GM20000 (cell line): Measurements from ENCODE around the gene TBX19.

Experiments
- DNase-seq: peaks from one replicate; pipeline ENCODE4 v3.0.0; 2012; ENCODE audit warnings: low spot score
- TF ChIP-seq, protein P1 (sequence below): IDR thresholded peaks from 2 replicates; pipeline ENCODE4 v1.5.1; 2012; ENCODE audit warnings: mild to moderate bottlenecking, control low read depth; ENCODE audit errors: extremely low read depth, missing control alignments

Gene TBX19

DNA sequence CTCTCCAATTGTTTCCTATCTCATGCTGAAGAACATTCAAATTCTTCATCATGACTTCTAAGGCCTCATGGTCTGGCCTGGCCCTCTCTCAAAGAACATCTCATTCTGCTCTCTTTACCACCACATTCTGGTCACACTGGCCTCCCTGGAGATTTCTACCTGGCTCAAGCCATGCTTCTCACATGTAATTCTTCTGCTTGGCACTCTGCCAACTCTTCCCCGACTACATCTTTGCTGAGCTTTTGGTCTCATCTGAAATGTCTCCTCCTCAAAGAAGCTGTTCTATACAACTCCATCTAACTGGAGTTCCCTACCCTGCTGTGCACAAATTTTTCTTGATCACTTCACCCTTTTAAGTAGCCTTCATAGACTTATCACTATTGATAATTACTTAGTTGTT is 1.4 kb upstream of the TBX19 start:
- TF ChIP-seq, protein P1, sequence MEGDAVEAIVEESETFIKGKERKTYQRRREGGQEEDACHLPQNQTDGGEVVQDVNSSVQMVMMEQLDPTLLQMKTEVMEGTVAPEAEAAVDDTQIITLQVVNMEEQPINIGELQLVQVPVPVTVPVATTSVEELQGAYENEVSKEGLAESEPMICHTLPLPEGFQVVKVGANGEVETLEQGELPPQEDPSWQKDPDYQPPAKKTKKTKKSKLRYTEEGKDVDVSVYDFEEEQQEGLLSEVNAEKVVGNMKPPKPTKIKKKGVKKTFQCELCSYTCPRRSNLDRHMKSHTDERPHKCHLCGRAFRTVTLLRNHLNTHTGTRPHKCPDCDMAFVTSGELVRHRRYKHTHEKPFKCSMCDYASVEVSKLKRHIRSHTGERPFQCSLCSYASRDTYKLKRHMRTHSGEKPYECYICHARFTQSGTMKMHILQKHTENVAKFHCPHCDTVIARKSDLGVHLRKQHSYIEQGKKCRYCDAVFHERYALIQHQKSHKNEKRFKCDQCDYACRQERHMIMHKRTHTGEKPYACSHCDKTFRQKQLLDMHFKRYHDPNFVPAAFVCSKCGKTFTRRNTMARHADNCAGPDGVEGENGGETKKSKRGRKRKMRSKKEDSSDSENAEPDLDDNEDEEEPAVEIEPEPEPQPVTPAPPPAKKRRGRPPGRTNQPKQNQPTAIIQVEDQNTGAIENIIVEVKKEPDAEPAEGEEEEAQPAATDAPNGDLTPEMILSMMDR: no peak
- DNase-seq: no peak

DNA sequence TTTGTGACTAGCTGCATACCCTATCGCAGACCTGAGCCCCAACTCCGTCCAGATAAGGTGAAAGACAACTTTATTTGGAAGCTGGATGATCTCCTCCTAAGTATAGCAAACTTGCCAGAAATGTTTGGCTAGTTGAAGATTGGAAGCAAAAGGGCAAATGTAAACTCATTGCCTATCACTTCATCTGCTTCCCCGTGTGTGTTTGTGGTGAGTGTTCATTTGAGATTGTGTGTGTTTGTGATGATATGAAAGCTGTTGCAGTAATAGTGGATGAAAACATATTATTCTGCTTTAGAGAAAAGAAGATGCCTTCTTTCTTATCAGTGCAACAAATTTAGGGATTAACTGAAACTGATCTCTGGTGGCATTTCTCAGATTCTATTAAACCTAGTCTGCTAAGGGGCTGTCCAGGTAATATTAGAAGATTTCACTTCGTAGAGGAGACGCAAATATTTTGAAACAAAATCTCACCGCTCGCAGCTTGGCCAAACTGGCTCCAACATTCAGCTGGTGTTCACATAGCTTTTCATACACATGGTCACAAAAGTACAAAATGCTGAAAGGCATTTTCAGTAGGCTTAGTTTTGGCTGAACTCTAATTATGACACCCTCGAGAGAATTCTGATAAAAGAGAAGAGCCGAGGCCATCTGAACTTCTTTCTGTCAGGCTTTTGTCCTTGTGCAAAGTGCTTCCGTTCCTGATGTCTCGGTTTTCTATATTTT is 1.1 kb downstream of the TBX19 start:
- TF ChIP-seq, protein P1: no peak
- DNase-seq: no peak

- no peak for DNase-seq
- TF ChIP-seq, protein P1: no peak
Measured at GRCh38 chr1:168285521-168285790, 4.8 kb downstream of the TBX19 start.

- TF ChIP-seq, protein P1: no peak
- DNase-seq: no peak
Measured at GRCh38 chr1:168285971-168286927, 5.6 kb downstream of the TBX19 start.

GRCh38 chr1:168287237-168287664 is 6.6 kb downstream of the TBX19 start:
- TF ChIP-seq, protein P1: no peak
- DNase-seq: no peak

- TF ChIP-seq, protein P1: no peak
- no peak for DNase-seq
Measured at GRCh38 chr1:168288311-168289052, 7.8 kb downstream of the TBX19 start.
